Stimulated activated CD4-positive, alpha-beta T cell treated with anti-CD3 and anti-CD28 coated beads, TNF-alpha, amount 100 ng/mL, for 4 hours (primary cell): Measurements from ENCODE around the gene GOLIM4.
"Not testable (repeated sequence)": the region's sequence is repeated elsewhere in the genome, so short reads cannot be mapped to it uniquely, and the experiment has no call there.

Experiments used
- DNase-seq, 3 experiments: peaks; one replicate each; pipeline ENCODE4 v3.0.0-alpha.2; 2020; ENCODE audit warnings: low read depth in 3 of 3

The GOLIM4 gene, protein sequence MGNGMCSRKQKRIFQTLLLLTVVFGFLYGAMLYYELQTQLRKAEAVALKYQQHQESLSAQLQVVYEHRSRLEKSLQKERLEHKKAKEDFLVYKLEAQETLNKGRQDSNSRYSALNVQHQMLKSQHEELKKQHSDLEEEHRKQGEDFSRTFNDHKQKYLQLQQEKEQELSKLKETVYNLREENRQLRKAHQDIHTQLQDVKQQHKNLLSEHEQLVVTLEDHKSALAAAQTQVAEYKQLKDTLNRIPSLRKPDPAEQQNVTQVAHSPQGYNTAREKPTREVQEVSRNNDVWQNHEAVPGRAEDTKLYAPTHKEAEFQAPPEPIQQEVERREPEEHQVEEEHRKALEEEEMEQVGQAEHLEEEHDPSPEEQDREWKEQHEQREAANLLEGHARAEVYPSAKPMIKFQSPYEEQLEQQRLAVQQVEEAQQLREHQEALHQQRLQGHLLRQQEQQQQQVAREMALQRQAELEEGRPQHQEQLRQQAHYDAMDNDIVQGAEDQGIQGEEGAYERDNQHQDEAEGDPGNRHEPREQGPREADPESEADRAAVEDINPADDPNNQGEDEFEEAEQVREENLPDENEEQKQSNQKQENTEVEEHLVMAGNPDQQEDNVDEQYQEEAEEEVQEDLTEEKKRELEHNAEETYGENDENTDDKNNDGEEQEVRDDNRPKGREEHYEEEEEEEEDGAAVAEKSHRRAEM

DNA sequence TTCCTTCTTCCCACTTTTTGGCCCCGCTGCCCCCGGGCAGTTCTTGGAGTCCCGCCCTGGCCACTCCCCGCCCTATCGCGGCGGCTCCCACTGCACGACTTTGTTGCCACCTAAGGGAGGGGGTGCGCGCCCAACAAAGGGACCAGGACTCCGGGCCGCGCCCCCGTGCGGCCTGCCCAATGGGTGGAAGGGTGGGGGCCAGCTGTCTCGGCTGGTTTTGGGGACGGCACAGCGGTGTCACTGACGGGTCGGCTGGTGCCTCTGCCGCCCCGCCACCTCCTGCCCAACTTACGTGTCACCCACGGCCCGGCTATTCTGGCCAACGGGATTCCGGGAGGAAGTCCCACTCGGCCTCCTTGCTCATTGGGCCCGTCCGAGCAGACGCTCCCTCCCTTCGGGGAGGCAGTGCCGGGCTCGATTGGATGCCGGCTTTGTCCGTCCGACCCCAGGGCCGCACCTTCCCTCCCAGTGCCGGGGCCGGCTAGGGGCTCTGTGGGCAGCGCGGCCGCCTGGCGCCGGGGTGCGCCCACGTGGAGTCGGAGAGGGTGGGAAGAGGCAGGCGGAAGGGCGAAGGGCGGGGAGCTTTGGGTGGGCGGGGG, at the start of gene GOLIM4:
Gene GOLIM4, minus strand, starts transcription at position 314 of the 599 bp plus-strand sequence. CDS start 639 bp downstream, outside the sequence.
- peak; percentile 5 to 14 (median 10) for DNase-seq

DNA sequence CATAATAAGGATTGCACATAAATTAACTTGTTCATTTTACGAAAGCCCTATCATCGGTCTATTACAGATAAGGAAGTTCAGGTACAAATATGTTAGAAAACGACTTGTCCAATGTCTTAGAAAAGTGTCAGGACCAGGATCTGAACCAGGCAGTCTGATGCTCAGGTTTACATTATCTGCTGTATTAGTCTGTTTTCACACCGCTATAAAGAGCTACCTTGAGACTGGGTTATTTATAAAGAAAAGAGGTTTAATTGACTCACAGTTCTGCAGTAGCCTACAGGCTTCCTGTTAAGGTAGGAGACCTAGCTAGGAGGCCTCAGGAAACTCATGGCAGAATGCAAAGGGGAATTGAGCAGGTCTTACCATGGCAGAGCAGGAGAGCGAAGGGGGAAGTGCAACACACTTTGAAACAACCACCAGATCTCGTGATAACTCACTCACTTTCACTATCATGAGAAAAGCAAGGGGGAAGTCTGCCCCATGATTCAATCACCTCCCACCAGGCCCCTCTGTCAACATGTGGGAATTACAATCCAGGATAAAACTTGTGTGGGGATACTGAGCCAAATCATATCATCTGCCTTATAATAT, 45.8 kb upstream of the GOLIM4 start:
- DNase-seq, result no peak

DNA sequence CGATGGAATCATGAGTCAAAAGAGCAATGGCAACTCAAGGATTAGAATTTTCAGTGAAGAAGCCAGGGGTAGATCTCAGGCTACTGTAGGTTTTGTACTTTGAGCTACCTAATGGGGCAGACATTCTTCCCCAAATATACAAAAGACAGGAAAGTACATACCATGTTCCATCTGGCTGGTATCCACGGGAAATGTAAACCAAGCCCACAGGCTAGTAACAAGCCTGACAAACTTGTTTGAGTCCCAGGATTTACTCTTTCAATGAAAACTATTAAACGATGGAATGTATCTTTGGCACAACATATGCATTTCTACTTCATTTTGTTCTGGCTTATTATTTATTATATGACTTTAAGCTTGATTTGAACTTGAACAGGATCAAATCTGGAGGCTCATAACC, 44.2 kb upstream of the GOLIM4 start:
- no peak for DNase-seq

DNA sequence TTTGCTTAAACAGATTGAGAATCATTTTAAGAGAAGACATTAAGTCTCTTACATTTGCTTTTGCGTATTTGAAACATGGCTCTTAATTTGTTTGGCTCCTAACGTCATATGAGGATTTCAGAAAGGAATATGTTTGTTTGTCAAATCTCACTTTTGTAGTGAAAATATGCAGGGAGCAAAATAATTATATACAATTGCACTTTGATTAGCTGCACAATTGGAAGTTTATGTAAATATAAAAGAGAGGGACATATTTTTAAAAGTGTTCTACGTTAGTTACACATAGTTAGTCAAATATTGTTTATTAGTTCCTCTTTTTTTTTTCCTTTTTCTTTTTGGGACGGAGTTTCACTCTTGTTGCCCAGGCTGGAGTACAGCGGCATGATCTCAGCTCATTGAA, 42.7 kb upstream of the GOLIM4 start:
- DNase-seq, result no peak

DNA sequence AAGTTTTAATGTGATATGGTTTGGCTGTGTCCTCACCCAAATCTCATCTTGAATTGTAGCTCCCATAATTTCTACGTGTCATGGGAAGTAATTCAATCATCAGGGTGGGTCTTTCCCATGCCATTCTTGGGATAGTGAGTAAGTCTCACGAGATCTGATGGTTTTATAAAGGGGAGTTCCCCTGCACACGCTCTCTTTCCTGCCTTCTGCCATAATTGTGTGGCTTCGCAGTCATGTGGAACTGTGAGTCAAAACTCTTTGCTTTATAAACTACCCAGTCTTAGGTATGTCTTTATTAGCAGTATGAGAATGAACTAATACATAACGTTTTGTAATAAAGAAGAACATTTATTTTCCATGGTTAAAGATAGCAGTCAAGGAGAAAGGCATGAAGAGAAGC, 39.2 kb upstream of the GOLIM4 start:
- DNase-seq, result no peak

DNA sequence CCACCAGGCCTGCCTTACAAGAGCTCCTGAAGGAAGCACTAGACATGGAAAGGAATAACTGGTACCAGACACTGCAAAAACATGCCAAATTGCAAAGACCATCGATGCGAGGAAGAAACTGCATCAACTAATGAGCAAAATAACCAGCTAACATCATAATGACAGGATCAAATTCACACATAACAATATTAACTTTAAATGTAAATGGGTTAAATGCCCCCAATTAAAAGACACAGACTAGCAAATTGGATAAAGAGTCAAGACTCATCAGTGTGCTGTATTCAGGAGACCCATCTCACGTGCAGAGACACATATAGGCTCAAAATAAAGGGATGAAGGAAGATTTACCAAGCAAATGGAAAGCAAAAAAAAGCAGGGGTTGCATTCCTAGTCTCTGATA, 34.5 kb upstream of the GOLIM4 start:
- DNase-seq, result not testable (repeated sequence)

DNA sequence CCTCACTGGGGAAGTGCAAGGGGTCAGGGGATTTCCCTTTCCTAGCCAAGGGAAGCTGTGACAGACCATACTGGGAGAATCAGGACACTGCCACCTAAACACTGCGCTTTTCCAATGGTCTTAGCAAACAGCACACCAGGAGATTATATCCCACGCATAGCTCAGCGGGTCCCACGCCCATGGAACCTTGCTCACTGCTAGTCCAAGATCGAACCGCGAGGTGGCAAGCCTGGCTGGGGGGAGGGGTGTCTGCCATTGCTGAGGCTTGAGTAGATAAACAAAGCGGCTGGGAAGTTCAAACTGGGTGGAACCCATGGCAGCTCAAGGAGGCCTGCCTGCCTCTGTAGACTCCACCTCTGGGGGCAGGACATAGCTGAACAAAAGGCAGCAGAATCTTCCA, 32.7 kb upstream of the GOLIM4 start:
- not testable (repeated sequence) for DNase-seq

DNA sequence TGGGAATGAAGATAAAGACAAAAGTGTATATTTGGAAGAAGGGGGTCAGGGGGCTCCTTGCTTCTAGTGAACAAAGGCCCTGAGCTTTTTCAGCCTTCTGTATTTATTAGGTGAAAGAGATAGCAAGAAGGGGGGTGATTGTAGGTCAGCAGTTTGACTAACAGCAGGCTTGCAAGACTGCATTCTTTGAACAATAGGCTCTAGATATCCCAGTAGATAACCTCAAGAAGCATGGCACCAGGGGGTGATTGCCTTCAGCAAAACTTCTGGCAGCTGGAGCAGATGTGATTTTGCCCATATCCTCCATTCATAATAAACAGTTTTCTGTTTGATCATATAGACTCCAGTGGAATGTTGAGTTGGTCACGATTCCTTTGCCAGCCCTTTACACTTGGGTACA, 31.7 kb upstream of the GOLIM4 start:
- DNase-seq, result no peak

DNA sequence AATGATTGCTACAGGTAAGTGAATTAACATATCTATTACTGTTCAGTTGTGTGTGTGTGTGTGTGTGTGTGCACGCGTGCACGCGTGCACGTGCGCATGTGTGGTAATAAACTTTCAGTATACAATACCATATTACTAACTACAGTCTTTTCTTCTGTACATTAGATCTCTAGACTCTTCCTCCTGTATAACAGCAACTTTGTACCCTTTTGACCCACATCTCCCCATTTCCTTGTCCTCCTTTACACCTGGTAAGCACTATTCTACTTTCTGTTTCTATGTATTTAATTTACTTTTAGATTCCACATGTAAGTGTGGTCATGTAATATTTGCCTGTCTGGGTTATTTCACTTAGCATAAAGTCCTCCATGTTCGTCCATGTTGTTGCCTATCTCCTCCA, 29.1 kb upstream of the GOLIM4 start:
- no peak for DNase-seq

DNA sequence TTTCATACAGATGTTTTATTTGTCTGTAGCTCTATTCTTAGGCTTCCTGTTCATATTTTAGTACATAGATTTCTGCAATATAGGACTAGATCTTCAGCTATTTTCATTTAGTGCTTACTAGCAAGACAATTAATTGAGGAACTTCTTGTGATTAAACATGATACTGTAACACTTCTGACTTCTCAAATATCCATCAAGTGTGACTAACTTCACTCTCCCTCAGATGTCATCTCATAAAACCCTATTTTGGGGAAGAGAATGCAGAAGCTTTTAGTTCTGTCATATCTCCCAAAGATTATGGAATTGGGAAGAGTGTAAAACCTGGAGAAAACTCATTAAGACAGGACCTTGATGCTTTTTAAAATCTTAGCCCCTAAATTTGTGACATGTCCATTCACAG, 28.6 kb upstream of the GOLIM4 start:
- DNase-seq, result no peak

DNA sequence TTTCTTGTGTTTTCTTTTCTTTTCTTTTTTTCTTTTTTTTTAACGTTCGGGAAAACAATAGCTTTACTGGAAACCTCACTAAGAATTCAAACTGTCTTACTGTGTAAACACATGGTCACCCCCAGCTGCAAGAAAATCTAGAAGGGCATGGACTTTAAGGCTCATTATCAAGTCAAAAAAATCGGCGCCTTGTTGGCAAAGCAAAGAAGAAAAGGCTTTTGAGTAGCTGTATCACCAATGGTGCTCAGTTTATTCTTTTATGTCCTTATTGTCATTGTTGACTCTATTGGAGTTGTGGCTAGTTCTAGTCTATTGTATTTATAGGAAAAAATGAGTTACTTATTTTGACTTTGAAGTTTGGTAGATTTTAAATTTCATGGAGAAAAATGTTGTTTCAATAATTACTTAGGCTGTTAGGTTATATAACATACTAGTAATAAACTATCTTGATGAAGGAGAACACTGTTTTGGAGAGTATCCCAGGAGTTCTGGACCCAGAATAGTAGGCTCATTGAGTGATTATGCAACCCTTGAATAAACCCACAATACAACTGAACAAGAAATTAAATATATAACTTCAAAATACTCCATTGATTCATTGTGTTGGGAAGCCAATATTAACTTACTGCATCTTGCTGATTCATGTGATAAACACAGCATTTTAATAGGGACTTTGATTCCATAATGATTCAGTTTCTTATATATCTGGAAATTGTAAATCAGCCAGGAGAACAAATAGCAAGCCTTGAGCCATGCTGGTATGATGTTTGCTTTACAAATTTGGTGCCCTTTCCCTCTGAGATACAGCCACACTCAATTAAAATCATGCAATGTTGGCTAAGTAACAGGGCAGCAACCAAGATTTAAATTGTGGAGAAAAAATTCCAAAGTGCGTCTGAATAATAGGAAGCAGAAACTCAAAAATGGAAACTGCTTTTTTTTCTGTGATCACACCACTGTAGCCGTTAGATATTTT, 27.8 kb upstream of the GOLIM4 start:
- no peak for DNase-seq

DNA sequence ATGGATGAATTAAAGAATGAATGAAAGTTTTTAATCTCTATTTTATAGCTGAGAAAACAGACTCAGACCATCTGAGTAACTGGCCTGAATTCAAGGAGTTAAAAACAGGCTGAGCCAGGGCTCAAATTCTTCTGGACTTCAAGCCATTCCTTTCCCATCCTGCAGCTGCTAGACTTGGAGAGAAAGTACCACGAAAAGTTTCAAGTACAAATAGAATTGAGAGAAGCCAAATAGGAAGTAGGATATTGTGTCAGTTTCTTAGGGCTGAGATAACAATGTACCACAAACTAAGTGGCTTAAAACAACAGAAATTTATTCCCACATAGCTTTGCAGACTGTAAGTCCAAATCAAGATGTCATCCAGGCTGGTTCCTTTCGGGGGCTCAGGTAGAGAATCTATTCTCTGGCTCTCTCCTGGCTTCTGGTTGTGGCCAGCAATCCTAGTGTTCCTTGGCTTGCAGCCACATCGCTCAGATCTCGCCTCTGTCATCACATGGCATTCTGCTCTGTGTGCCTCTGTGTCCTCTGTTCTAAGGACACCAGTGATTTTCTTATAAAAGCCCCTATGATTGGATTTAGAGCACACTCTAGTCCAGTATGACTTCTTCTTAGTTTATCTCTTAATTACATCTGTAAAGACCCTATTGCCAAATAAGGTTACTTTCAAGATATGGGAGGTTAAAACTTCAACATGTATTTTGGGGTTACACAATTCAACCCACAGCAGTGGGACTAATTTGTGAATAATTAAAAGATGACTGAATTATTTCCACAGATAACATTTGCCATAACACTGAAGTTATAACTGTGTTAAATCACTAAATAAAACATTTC, 25.7 kb upstream of the GOLIM4 start:
- no peak for DNase-seq

DNA sequence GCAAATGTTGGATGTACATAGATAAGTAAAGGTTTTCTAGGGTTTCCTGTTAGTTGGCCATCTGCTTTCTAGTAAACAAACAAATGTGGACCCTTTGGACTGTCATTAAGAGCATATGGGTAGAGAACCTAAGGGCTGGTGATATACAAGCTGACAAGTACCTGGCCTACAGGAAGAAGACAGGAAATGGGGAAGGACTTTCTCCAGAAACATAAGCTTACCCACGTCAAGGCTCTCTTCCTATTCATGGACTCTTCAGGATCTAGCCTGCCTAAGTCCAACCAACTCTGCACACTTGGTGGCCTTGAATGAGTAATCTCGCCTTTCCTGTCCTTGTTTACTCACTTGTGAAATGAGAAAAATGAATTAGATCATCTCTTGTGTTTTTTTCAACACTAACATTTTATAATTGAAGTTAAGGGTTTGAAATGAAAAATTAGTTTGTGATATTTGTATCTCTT, 22.2 kb upstream of the GOLIM4 start:
- no peak for DNase-seq

DNA sequence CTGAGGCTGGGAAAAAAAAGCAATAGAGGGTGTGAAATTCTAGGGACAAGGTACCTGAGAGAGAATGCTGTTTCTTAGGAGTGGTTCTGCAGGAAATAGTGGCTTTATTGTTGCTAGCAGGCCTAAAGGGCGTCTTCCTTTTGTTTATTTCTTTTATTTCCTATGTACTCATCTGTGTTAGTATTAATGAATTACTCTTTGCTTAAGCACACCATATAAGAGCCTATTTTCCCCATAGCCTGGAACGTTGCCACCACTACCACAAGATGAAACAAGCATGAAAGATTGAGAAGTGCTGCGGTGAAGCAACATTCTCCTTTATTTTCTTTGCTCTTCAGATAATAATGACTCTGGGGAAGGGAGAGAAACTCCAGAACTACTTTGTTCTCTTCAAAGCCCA, 21.3 kb upstream of the GOLIM4 start:
- no peak for DNase-seq

DNA sequence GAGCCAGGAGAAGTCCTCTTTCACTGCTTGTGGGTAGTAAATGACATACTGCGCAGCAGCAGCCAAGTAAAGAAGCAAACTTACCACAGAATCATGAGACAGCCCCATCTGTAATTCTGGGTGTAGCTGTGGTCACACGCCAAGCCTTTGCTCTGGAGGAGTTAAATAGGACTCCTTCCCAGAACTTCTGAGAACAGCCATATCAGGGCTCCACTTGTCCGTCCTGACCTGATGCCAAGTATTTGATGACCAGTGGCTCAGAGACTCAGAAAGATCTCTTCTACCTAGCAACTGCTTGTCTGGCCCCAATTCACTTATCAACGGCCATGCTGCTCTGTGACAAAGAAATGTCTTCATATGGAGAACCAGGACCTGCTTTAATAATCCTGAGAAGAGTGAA, 20.6 kb upstream of the GOLIM4 start:
- no peak for DNase-seq

DNA sequence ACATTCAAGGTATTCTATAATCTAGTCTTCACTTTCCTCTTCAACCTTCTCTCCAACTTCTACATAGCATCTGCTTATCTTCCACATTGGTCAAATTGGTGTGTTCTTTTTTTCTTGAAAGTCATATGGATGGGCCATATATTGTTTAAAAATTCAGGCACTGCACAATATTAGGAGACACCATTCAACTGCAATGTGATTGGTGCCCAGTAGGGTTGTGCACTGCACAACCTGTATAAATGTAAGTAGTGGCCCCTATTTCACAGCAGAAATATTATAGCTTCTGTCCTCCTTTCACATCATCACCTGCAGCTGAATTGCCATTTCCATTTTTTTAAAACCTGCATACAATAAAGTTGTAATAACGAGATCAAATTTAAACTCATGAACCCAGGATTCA, 18.1 kb upstream of the GOLIM4 start:
- DNase-seq, result no peak

DNA sequence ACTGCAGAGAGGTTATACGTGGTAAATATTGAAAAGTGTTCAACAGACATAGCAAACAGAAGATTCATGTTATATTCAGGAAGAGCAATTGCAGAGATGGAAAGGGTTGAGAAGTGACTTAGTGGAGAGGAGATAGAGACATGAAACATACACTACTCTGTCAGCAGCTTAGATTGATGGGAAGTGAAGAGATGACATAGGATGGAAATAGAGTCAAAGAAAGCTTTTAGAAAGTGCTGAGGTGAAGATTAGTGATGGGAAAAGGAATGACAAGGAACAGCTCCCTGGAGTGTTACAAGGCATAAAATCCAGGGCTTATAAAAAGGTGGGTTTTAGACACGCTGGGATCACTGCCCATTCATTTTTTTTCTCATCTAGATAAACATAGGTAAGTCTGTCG, 17.2 kb upstream of the GOLIM4 start:
- DNase-seq, result no peak

DNA sequence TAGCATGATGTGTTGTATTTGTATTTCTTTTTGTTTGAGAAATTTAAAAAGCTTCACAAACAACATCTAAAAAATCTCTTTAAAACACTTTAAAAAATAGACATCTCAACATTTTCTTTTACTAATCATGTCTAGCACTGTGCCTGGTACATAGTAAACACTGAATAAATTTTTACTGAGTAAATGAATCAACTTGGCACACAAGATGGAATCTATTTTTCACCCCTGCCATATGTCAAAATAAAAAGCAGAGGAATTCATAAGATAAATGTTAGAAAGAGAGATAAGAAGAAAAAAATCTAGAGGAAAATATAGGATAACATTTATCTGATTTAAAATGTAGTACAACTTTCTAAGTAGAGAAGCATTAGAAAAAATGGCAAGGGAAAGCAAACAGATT, 8.6 kb upstream of the GOLIM4 start:
- no peak for DNase-seq

DNA sequence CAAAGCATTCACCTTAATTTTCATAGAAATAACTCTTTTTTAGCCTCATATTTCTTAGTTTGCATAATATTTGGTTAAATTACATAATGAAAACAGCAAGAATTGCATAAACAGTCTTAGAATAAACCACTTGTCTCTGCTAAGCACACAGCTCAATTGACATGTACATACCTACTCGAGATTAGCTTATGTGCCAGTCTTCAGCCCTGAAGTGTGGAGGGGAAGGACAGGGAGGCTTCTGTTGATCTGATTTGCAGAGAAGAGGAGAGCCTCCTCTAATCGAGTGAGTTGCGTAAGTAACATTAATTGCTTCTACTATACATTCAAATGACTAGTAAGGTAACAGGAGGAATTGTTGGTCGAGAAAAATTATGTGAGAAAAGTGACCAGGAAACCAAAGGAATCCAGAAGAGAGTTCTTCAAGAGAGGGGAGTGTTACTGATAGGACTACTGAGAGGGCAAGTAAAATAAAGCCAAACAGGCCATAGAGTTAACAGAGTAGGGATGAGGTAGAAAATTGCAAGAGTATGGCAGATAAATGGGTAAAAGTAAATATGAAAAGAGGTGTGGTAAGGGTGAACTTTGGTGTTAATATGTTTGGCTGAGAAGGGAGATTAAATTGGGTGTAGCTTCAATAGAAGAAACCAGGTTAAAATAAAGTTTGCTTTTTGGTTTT, 7.1 kb upstream of the GOLIM4 start:
- DNase-seq, result no peak
